CD4-positive, CD25-positive, alpha-beta regulatory T cell (primary cell): ENCODE data around the gene GDPD5. TPM values are rescaled to one million over a fixed set of nuclear protein-coding genes. Genes with fewer than 3 reads are reported as not detected.

Experiments used
- ATAC-seq, 2 donors: fragments of 150-1000 bp; cut with Tn5 transposase; one replicate each; pipeline ENCODE4 v1.10.0; 2021; ENCODE audit warnings: low read depth in 2 of 2, moderate number of reproducible peaks in 2 of 2, moderate library complexity in 1 of 2
- DNase-seq, 3 donors: peaks; one replicate each; pipeline versions ENCODE4 v3.0.0 to v3.0.0-alpha.2; 2012 to 2022; ENCODE audit warnings: mixed read lengths in 1 of 3
- H3K27ac ChIP-seq: one replicate; pipeline ENCODE4 v1.7.0; 2013; ENCODE audit warnings: mild to moderate bottlenecking, low read length; ENCODE audit not compliant: insufficient read depth, poor library complexity, severe bottlenecking
- H3K27me3 ChIP-seq: one replicate; pipeline ENCODE4 v1.7.0; 2013; ENCODE audit warnings: low read length; ENCODE audit not compliant: control insufficient read depth, insufficient read depth
- H3K36me3 ChIP-seq: one replicate; pipeline ENCODE4 v1.7.0; 2013; ENCODE audit warnings: mild to moderate bottlenecking, low read length, moderate library complexity; ENCODE audit not compliant: control insufficient read depth, insufficient read depth
- H3K4me1 ChIP-seq: 2 replicates; pipeline ENCODE4 v1.7.0; 2013; ENCODE audit warnings: mild to moderate bottlenecking, low read length; ENCODE audit not compliant: insufficient read depth, control insufficient read depth, poor library complexity, severe bottlenecking
- H3K4me3 ChIP-seq: one replicate; pipeline ENCODE4 v1.7.0; 2013; ENCODE audit warnings: low read depth, mild to moderate bottlenecking, low read length, moderate library complexity
- H3K9me3 ChIP-seq, 2 experiments: 1 replicate in 1 of 2; 2 replicates in 1 of 2; pipeline ENCODE4 v1.7.0; 2013; ENCODE audit warnings: low read length in 2 of 2, mild to moderate bottlenecking in 1 of 2, moderate library complexity in 1 of 2; ENCODE audit not compliant: control insufficient read depth in 2 of 2
- H3K27ac Mint-ChIP-seq, 3 donors: one replicate each; pipeline ENCODE4 v1.8.0; 2020 to 2022; ENCODE audit warnings: mild to moderate bottlenecking in 3 of 3, mixed read lengths in 3 of 3, moderate library complexity in 2 of 3
- H3K27me3 Mint-ChIP-seq: one replicate; pipeline ENCODE4 v1.8.0; 2022; ENCODE audit warnings: mild to moderate bottlenecking, mixed read lengths
- H3K36me3 Mint-ChIP-seq: one replicate; pipeline ENCODE4 v1.8.0; 2020; ENCODE audit warnings: mixed read lengths
- H3K4me1 Mint-ChIP-seq, 4 donors: one replicate each; pipeline ENCODE4 v1.8.0; 2020 to 2022; ENCODE audit warnings: mixed read lengths in 4 of 4, mild to moderate bottlenecking in 1 of 4
- H3K4me3 Mint-ChIP-seq, 4 donors: one replicate each; pipeline ENCODE4 v1.8.0; 2020 to 2022; ENCODE audit warnings: mild to moderate bottlenecking in 4 of 4, mixed read lengths in 4 of 4, moderate library complexity in 3 of 4
- H3K9me3 Mint-ChIP-seq, 7 donors: one replicate each; pipeline ENCODE4 v1.8.0; 2020 to 2022; ENCODE audit warnings: mixed read lengths in 7 of 7, mild to moderate bottlenecking in 3 of 7, moderate library complexity in 2 of 7
- polyA plus RNA-seq, 4 donors: library from polyadenylated mRNA; unstranded; fragments of 300-500 nt; fragmentation: Illumina TruSeq; gene quantifications; one replicate each; pipeline ENCODE4 v1.2.3, GENCODE V29; 2021
- total RNA-seq: library from RNA; stranded (reverse); gene quantifications from one replicate; pipeline ENCODE4 v1.2.3, GENCODE V29; 2022

The GDPD5 gene
- total and polyA plus RNA-seq, 5 donors from 2014 or later: 8.0 to 170 (median 21.5) TPM

DNA sequence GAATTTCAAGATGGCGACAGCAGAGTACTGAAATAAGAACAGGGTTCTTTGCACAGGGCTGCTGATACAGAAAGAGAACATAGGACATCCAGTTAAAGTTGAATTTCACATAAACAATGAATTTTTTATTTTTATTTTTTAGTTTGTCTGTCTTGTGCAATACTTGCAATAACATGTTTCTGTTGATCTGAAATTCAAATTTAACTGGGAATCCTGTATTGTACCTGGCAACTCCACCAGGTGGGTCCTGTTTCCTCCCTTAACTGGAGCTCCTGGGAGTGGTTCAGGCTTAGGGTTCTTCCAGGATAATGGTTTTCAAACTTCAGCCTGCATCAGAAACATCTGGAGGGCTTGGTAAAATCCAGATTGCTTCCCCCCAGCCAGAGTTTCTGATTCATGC is 21.4 kb upstream of the GDPD5 start:
- Histone ChIP-seq H3K36me3 (no peaks in the 10 kb centered on the region), H3K27ac (no peak overlapping the region), H3K9me3 (no peaks in the 10 kb centered on the region), H3K4me3 (no peak overlapping the region), H3K27me3 (no peaks in the 10 kb centered on the region), H3K4me1 (no peaks in the 10 kb centered on the region)
- ATAC-seq (no peak), DNase-seq (no peak)
- H3K27me3 Mint-ChIP-seq: peaks cover 11% of the 10 kb centered on the region
- no peak overlapping the region for H3K27ac Mint-ChIP-seq
- peaks cover 0 to 10% (median 0%) of the 10 kb centered on the region in 4 donors for H3K4me1 Mint-ChIP-seq
- no peak overlapping the region for H3K4me3 Mint-ChIP-seq
- H3K36me3 Mint-ChIP-seq: no peaks in the 10 kb centered on the region
- no peaks in the 10 kb centered on the region for H3K9me3 Mint-ChIP-seq

DNA sequence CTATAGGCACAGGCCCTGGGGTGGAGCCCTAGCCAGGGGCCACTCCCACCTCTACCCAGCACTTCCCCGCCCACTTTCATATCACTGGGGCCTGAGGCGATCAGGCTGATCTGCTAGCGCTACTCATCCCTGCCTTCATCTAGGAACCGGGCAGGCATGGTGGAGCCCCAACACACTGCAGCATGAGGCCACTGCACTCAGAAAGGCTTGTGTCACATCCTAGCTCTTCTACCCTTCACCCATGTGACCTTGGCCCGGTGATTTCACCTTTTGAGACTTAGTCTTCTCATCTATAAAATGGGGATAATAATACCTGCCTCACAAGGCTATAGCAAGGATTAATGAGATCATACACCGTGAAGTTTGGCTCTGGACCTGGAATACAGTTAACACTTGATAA is 18.1 kb upstream of the GDPD5 start:
- no peak overlapping the region for H3K4me3 ChIP-seq
- DNase-seq: no peak
- no peaks in the 10 kb centered on the region for H3K9me3 ChIP-seq
- H3K36me3 ChIP-seq: no peaks in the 10 kb centered on the region
- no peak overlapping the region for H3K27ac Mint-ChIP-seq
- no peaks in the 10 kb centered on the region for H3K4me1 ChIP-seq
- H3K36me3 Mint-ChIP-seq: no peaks in the 10 kb centered on the region
- no peak overlapping the region for H3K27ac ChIP-seq
- H3K27me3 Mint-ChIP-seq: peaks cover 5% of the 10 kb centered on the region
- H3K4me3 Mint-ChIP-seq: no peak overlapping the region
- no peak for ATAC-seq
- H3K4me1 Mint-ChIP-seq: peaks cover 0 to 1% (median 0%) of the 10 kb centered on the region in 4 donors
- no peaks in the 10 kb centered on the region for H3K27me3 ChIP-seq
- no peaks in the 10 kb centered on the region for H3K9me3 Mint-ChIP-seq

DNA sequence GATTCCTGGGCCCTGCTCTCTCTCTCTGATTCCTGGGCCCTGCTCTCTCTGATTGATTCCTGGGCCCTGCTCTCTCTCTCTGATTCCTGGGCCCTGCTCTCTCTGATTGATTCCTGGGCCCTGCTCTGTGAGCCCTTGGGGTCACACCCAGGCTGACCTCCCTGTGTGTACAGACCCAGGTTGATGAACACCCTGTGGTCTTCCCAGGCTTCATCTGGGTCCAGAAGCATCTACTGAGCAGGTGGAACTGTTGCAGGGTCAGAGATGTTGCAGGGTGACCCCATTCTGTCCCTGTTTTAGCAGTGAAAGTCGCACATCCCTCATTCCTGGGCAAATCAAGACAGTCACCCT is 16.3 kb upstream of the GDPD5 start:
- Histone ChIP-seq H3K4me3 (no peak overlapping the region), H3K9me3 (no peaks in the 10 kb centered on the region), H3K36me3 (no peaks in the 10 kb centered on the region), H3K27ac (no peak overlapping the region), H3K27me3 (no peaks in the 10 kb centered on the region), H3K4me1 (peaks cover 3% of the 10 kb centered on the region)
- H3K9me3 Mint-ChIP-seq: no peaks in the 10 kb centered on the region
- peaks cover 5% of the 10 kb centered on the region for H3K27me3 Mint-ChIP-seq
- H3K27ac Mint-ChIP-seq: no peak overlapping the region
- DNase-seq: no peak
- H3K4me3 Mint-ChIP-seq: no peak overlapping the region
- H3K36me3 Mint-ChIP-seq: no peaks in the 10 kb centered on the region
- peaks cover 7 to 12% (median 7%) of the 10 kb centered on the region in 4 donors for H3K4me1 Mint-ChIP-seq
- ATAC-seq: no peak

DNA sequence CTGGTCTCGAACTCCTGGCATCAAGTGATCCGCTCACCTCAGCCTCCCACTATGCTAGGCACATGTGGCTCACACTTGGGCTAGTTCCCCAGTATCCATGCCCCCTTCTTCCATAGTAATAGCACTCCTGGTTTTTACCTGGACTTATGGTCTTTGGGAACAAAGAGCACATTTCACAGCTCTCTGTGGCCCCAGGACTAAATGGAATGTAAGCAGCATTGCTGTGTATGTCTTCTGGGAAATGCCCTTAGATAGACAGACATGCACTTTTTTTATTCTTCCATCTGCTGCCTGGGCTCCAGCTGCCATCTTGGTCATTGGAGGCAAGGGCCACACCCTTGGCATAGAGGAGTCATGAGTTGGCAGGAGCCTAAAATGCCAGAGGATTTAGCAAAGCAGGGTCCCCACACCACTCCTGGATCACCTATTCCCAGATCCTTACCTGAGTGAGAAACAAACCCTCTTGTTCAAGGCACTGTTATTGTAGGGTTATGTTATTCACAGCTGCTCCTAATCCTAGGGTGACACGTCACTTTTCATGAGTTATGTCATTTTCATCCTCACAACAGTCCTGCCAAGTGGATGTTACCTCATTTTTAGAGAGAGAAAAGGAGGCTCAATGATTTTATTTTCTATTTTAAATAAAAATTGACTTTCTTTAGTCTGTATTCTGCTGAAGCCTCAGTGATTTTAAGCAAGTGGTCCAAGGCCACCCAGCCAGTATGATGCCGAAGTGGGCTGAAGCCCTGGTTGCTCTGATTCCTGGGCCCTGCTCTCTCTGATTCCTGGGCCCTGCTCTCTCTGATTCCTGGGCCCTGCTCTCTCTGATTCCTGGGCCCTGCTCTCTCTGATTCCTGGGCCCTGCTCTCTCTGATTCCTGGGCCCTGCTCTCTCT is 15.7 kb upstream of the GDPD5 start:
- Mint-ChIP-seq H3K4me1 (peaks cover 7 to 18% (median 10%) of the 10 kb centered on the region in 4 donors), H3K4me3 (no peak overlapping the region), H3K27me3 (peaks cover 5% of the 10 kb centered on the region), H3K36me3 (no peaks in the 10 kb centered on the region), H3K9me3 (no peaks in the 10 kb centered on the region), H3K27ac (no peak overlapping the region)
- Histone ChIP-seq H3K4me3 (no peak overlapping the region), H3K9me3 (no peaks in the 10 kb centered on the region), H3K27ac (no peak overlapping the region), H3K27me3 (no peaks in the 10 kb centered on the region), H3K4me1 (peaks cover 5% of the 10 kb centered on the region), H3K36me3 (no peaks in the 10 kb centered on the region)
- no peak for ATAC-seq
- DNase-seq: no peak

DNA sequence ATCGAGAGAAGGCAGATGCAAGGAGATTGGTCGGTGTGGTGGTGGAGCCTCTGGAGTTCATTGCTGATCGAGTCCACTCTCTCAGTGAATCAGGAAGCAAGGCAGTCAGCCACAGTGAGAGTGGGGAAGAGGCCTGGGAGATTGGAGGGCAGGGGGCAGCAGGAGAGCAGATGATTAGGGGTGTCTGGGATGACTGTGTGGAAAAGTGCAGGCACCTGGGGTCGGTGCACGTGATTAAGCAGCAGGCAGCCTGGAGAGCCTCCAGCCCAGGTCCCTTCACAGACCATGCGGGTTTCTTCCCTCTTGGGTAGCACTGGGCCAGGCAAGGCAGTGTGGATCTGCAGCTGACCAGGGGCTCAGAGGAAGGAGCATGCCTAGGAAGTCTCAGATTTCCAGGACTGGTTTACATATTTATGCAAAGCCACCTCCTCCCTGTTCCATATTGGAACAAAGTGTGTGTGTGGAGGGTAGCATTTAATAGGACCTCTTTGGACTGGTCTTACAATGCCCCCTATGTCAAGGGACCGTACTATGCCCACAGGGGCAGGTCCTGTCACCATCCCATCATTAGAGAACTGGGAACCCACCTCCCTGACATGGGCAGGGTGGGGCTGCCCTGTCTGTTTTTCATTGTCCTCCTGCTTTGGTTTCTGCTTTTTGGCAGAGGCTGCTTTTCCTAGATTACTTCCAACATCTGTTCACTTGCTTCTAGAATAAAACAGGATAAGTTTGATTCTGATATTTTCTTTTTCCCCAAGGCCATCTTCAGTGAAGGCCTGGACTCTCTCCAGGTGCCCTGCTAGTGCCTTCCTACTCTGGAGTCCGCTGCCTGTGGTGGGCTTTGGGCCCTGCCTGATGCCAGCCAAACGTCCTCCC is 14.0 kb upstream of the GDPD5 start:
- Histone ChIP-seq H3K9me3 (no peaks in the 10 kb centered on the region), H3K4me3 (no peak overlapping the region), H3K27ac (no peak overlapping the region), H3K36me3 (no peaks in the 10 kb centered on the region), H3K4me1 (peaks cover 5% of the 10 kb centered on the region), H3K27me3 (no peaks in the 10 kb centered on the region)
- no peaks in the 10 kb centered on the region for H3K27me3 Mint-ChIP-seq
- peaks cover 7 to 26% (median 10%) of the 10 kb centered on the region in 4 donors for H3K4me1 Mint-ChIP-seq
- H3K27ac Mint-ChIP-seq: peak overlapping the region in 1 of 3 donors; percentile 32
- no peaks in the 10 kb centered on the region for H3K9me3 Mint-ChIP-seq
- H3K36me3 Mint-ChIP-seq: no peaks in the 10 kb centered on the region
- ATAC-seq (no peak), DNase-seq (no peak)
- no peak overlapping the region for H3K4me3 Mint-ChIP-seq

DNA sequence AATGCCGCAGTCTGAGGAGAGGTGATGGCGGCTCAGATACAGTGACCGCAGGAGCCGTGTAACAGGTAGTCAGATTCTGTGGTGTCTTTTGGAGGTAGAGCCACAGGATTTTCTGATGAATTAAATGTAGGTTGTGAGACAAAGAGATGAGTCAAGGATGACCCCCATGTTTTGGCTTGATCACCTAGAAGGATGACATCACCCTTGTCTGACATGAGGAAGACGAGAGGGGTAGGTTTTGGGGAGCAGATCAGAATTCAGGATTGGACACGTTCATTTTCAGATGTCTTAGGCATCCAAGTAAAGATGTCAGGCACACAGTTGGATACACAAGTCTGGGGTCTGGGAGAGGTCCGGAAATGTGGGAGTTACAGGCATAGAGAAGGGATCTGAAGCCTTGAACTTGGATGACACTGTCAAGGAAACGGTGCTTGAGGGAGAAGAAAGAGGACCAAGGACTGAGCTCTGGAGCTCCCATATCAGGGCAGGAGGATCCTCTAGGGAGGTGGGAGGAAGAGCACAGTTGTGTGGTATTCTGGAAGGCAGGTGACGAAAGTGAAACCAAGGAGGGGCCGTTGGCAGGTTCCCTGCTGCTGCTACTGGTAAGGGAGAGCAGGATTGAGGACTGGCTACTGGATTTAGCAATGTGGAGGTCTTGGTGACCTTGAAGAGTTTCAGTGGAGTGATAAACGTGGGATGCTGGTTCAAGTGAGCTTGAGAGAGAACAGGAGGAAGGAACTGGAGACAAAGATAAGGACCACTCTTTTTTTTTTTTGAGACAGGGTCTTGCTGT is 12.6 kb upstream of the GDPD5 start:
- no peak overlapping the region for H3K4me3 ChIP-seq
- no peak for ATAC-seq
- Mint-ChIP-seq H3K4me1 (peaks cover 7 to 35% (median 13%) of the 10 kb centered on the region in 4 donors), H3K9me3 (no peaks in the 10 kb centered on the region), H3K4me3 (peak overlapping the region in 2 of 4 donors; percentile 14 to 44), H3K27me3 (no peaks in the 10 kb centered on the region), H3K27ac (peak overlapping the region in 1 of 3 donors; percentile 1), H3K36me3 (no peaks in the 10 kb centered on the region)
- H3K9me3 ChIP-seq: no peaks in the 10 kb centered on the region
- H3K36me3 ChIP-seq: no peaks in the 10 kb centered on the region
- H3K27me3 ChIP-seq: no peaks in the 10 kb centered on the region
- no peak for DNase-seq
- no peak overlapping the region for H3K27ac ChIP-seq
- peaks cover 11% of the 10 kb centered on the region for H3K4me1 ChIP-seq

DNA sequence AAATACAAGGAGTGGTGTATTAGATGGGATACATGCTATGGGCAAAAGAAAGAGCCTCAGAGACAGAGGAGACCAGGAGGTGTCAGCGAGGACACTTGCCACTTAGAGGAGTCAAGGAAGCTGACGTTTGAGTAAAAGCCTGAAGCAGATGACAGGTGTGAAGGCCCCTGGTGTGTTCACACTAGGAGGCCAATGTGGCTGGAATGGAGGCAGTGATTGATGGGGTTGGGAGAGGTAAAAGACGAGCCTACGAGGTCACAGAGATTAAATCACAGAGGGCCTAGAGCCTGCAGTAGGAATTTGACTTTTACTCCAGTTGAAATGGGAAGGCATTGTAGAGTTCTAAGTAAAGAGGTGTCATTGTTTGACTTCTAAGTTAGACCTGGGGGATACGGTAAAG is 12.0 kb upstream of the GDPD5 start:
- peak overlapping the region; percentile 1 to 45 (median 1) for H3K27ac Mint-ChIP-seq
- H3K4me1 Mint-ChIP-seq: peaks cover 7 to 35% (median 13%) of the 10 kb centered on the region in 4 donors
- no peaks in the 10 kb centered on the region for H3K9me3 ChIP-seq
- no peak overlapping the region for H3K4me3 ChIP-seq
- H3K27me3 ChIP-seq: no peaks in the 10 kb centered on the region
- no peaks in the 10 kb centered on the region for H3K36me3 Mint-ChIP-seq
- DNase-seq: no peak
- no peaks in the 10 kb centered on the region for H3K36me3 ChIP-seq
- H3K9me3 Mint-ChIP-seq: no peaks in the 10 kb centered on the region
- no peak overlapping the region for H3K27ac ChIP-seq
- H3K27me3 Mint-ChIP-seq: no peaks in the 10 kb centered on the region
- H3K4me3 Mint-ChIP-seq: no peak overlapping the region
- peaks cover 11% of the 10 kb centered on the region for H3K4me1 ChIP-seq
- ATAC-seq: no peak
